ENCODE measurements around the gene SLC25A21.

The SLC25A21 gene

GRCh38 chr14:36973806-36974442 is 198.5 kb downstream of the SLC25A21 start:
- TF ChIP-seq EP300 (IDR thresholded peaks at IDR 0.05; ENCODE audit: borderline replicate concordance) (no peak), USF1 (IDR thresholded peaks at IDR 0.05) (no peak), EGR1 (IDR thresholded peaks at IDR 0.05) (no peak), YY1 (IDR thresholded peaks at IDR 0.05; ENCODE audit: low read depth) (no peak), RAD21 (IDR thresholded peaks at IDR 0.05; ENCODE audit: low read depth) (no peak), CREB1 (IDR thresholded peaks at IDR 0.05; ENCODE audit: low read depth) (no peak), TEAD4 (IDR thresholded peaks at IDR 0.05) (no peak), TAF1 (IDR thresholded peaks at IDR 0.05; ENCODE audit: low read depth) (no peak), TCF12 (IDR thresholded peaks at IDR 0.05; ENCODE audit: low read depth) (no peak), NFIC (IDR thresholded peaks at IDR 0.05) (no peak), CEBPB (IDR thresholded peaks at IDR 0.05) (no peak), FOXM1 (IDR thresholded peaks at IDR 0.05; ENCODE audit: borderline replicate concordance, low read depth) (no peak)

GRCh38 chr14:36971263-36971855 is 201.0 kb downstream of the SLC25A21 start:
- TF ChIP-seq ZBTB7A (IDR thresholded peaks at IDR 0.05; ENCODE audit: low read depth) = no peak
- no peak for TF ChIP-seq YY1 (IDR thresholded peaks at IDR 0.05; ENCODE audit: low read depth)
- no peak for TF ChIP-seq USF1 (IDR thresholded peaks at IDR 0.05)
- no peak for TF ChIP-seq CEBPB (IDR thresholded peaks at IDR 0.05)
- no peak for TF ChIP-seq MAX (IDR thresholded peaks at IDR 0.05)
- no peak for TF ChIP-seq NFIC (IDR thresholded peaks at IDR 0.05)
- no peak for TF ChIP-seq FOXM1 (IDR thresholded peaks at IDR 0.05; ENCODE audit: borderline replicate concordance, low read depth)
- no peak for TF ChIP-seq REST (IDR thresholded peaks at IDR 0.05; ENCODE audit: low read depth)

- no peak for TF ChIP-seq FOXM1 (IDR thresholded peaks at IDR 0.05; ENCODE audit: borderline replicate concordance, low read depth)
- no peak for TF ChIP-seq REST (IDR thresholded peaks at IDR 0.05; ENCODE audit: low read depth)
- no peak for TF ChIP-seq USF1 (IDR thresholded peaks at IDR 0.05)
- no peak for TF ChIP-seq TAF1 (IDR thresholded peaks at IDR 0.05; ENCODE audit: low read depth)
- no peak for TF ChIP-seq MAX (IDR thresholded peaks at IDR 0.05)
- no peak for TF ChIP-seq NFIC (IDR thresholded peaks at IDR 0.05)
- TF ChIP-seq ZBTB7A (IDR thresholded peaks at IDR 0.05; ENCODE audit: low read depth) = no peak
- no peak for TF ChIP-seq YY1 (IDR thresholded peaks at IDR 0.05; ENCODE audit: low read depth)
- TF ChIP-seq TEAD4 (IDR thresholded peaks at IDR 0.05) = no peak
- TF ChIP-seq TCF12 (IDR thresholded peaks at IDR 0.05; ENCODE audit: low read depth) = no peak
- TF ChIP-seq RAD21 (IDR thresholded peaks at IDR 0.05; ENCODE audit: low read depth) = no peak
- TF ChIP-seq EGR1 (IDR thresholded peaks at IDR 0.05) = no peak
Observed at GRCh38 chr14:36967892-36968555, 204.4 kb downstream of the SLC25A21 start.

- TF ChIP-seq EP300 (IDR thresholded peaks at IDR 0.05; ENCODE audit: borderline replicate concordance) (no peak), FOXM1 (IDR thresholded peaks at IDR 0.05; ENCODE audit: borderline replicate concordance, low read depth) (no peak)
Observed at GRCh38 chr14:36955967-36956366, 216.4 kb downstream of the SLC25A21 start.

GRCh38 chr14:36955376-36955775 is 217.0 kb downstream of the SLC25A21 start:
- no peak for TF ChIP-seq USF1 (IDR thresholded peaks at IDR 0.05)
